Pancreas (tissue), 10 donors: Measurements from ENCODE around the gene LINC01488. TPM values are rescaled to one million over a fixed set of nuclear protein-coding genes. Genes with fewer than 3 reads are reported as not detected.

Experiments
- ATAC-seq, 4 donors: fragments of 200-7000 bp; cut with Tn5 transposase; one replicate each; pipeline versions ENCODE4 v1.8.0 to v1.9.1; 2020; ENCODE audit warnings: mild to moderate bottlenecking in 4 of 4, moderate library complexity in 4 of 4
- DNase-seq, 6 donors: peaks; one replicate each; pipeline ENCODE4 v3.0.0-alpha.2; 2020
- FAIRE-seq: peaks from 2 replicates; lab custom pipeline; 2012; peaks lifted over from hg19 to GRCh38; lab: Jason Lieb, UNC
- H3K27ac ChIP-seq, 4 donors: fragments of 200-600 bp; sonication (generic); 1 replicate in 3 of 4; 2 replicates in 1 of 4; pipeline versions ENCODE4 v1.5.0 to v1.8.0; 2020
- H3K27me3 ChIP-seq, 4 donors: fragments of 200-600 bp; one replicate each; pipeline ENCODE4 v1.8.0; 2021
- H3K36me3 ChIP-seq, 3 donors: fragments of 200-600 bp; sonication (generic) in 1 of 3; one replicate each; pipeline versions ENCODE4 v1.5.0 to v1.8.0; 2020 to 2021
- H3K4me1 ChIP-seq, 3 donors: fragments of 200-600 bp; one replicate each; pipeline ENCODE4 v1.8.0; 2021
- H3K4me3 ChIP-seq, 4 donors: fragments of 200-600 bp; sonication (generic) in 2 of 4; one replicate each; pipeline versions ENCODE4 v1.5.0 to v1.8.0; 2020 to 2021
- H3K9me3 ChIP-seq, 4 donors: fragments of 200-600 bp; one replicate each; pipeline ENCODE4 v1.8.0; 2021
- CTCF ChIP-seq, 4 donors: fragments of 200-600 bp; sonication (generic) in 3 of 4; IDR thresholded peaks; one replicate each; pipeline versions ENCODE4 v1.5.0 to v1.8.0; 2021; ENCODE audit warnings: antibody characterized with exemption in 4 of 4
- WGBS, 2 donors: extraction: QIAGEN DNeasy Blood & Tissue Kit; methylation state at CpG; one replicate each; pipeline ENCODE4 v1.1.7; 2013; 5-methylcytosine and 5-hydroxymethylcytosine counted together
- intact Hi-C, 3 donors: fragments of 100-400 bp; cut with DNase I; formaldehyde crosslinking; loops; one replicate each; pipeline versions ENCODE4 v1.11.1 to v1.14.2; 2022
- polyA plus RNA-seq, 2 donors: library from polyadenylated mRNA; stranded (reverse); fragments of 200-250 nt; gene quantifications; one replicate each; pipeline ENCODE4 v1.2.3, GENCODE V29; 2013
- total RNA-seq, 6 donors: library from RNA; stranded (reverse); fragmentation: NEBNext Ultra II Directional in 4 of 6; extraction: Animal tissue kit (Norgen Biotek cat#: 25700) in 4 of 6; gene quantifications; one replicate each; pipeline versions ENCODE4 v1.2.1 to v1.2.4, GENCODE V29; 2021 to 2023
- donor health status: healthy with polysubstance abuse.
- donor health status: DM: no; HTN: no; CAD: no; lungs with moderate emphysema.
- donor health status: DM: no; HTN: no; CAD: no.
- donor health status: control.
- donor health status: control.
- donor health status: Bipolar disorder and iron deficiency.
- donor health status: DM: yes; HTN: yes; CAD: no.
- donor health status: DM: no; HTN: no; CAD: no.
- donor health status: DM: no; HTN: no; CAD: no.
- donor health status: DM: yes; HTN: yes; CAD: no.

LINC01488 gene
- total and polyA plus RNA-seq, 8 donors, result not detected

GRCh38 chr11:69516526-69516925 is 35.1 kb downstream of the LINC01488 start:
- ATAC-seq (no peak), FAIRE-seq (no peak), DNase-seq (peak in 1 of 6 donors; percentile 13)
- Histone ChIP-seq H3K27me3 (no peaks in the 10 kb centered on the region), H3K36me3 (no peaks in the 10 kb centered on the region), H3K27ac (no peak overlapping the region), H3K4me1 (no peaks in the 10 kb centered on the region), H3K4me3 (no peak overlapping the region), H3K9me3 (no peaks in the 10 kb centered on the region)
- no peak for TF ChIP-seq CTCF (IDR thresholded peaks at IDR 0.05)
- intact Hi-C loops, result no loop called here
- 85 to 90% methylated on average over 3 of the region's 3 CpGs for WGBS, 2 donors

GRCh38 chr11:69518081-69518950 is 36.9 kb downstream of the LINC01488 start:
- DNase-seq (no peak), FAIRE-seq (no peak), ATAC-seq (no peak)
- no peaks in the 10 kb centered on the region for H3K4me1 ChIP-seq
- no peak overlapping the region for H3K27ac ChIP-seq
- 92 to 95% methylated on average over 5 of the region's 5 CpGs for WGBS, 2 donors
- TF ChIP-seq CTCF (IDR thresholded peaks at IDR 0.05), result no peak
- H3K9me3 ChIP-seq, result no peaks in the 10 kb centered on the region
- H3K27me3 ChIP-seq, result no peaks in the 10 kb centered on the region
- H3K4me3 ChIP-seq, result no peak overlapping the region
- intact Hi-C loops, result no loop called here
- H3K36me3 ChIP-seq, result no peaks in the 10 kb centered on the region

GRCh38 chr11:69520186-69520916 is 38.9 kb downstream of the LINC01488 start:
- H3K27ac ChIP-seq, result no peak overlapping the region
- no peak for ATAC-seq
- intact Hi-C loops, result no loop called here
- no peak for TF ChIP-seq CTCF (IDR thresholded peaks at IDR 0.05)
- FAIRE-seq, result no peak
- no peaks in the 10 kb centered on the region for H3K4me1 ChIP-seq
- peak in 1 of 6 donors; percentile 8 for DNase-seq
- 71 to 89% methylated on average over 1 of the region's 1 CpG for WGBS, 2 donors
- H3K9me3 ChIP-seq, result no peaks in the 10 kb centered on the region
- H3K36me3 ChIP-seq, result no peaks in the 10 kb centered on the region
- H3K27me3 ChIP-seq, result no peaks in the 10 kb centered on the region
- no peak overlapping the region for H3K4me3 ChIP-seq

GRCh38 chr11:69521457-69521856 is 40.0 kb downstream of the LINC01488 start:
- FAIRE-seq (no peak), ATAC-seq (no peak), DNase-seq (no peak)
- intact Hi-C loops, result no loop called here
- no peak overlapping the region for H3K4me3 ChIP-seq
- WGBS, 2 donors, result 80 to 86% methylated on average over 4 of the region's 4 CpGs
- H3K9me3 ChIP-seq, result no peaks in the 10 kb centered on the region
- no peaks in the 10 kb centered on the region for H3K27me3 ChIP-seq
- TF ChIP-seq CTCF (IDR thresholded peaks at IDR 0.05), result no peak
- no peak overlapping the region for H3K27ac ChIP-seq
- no peaks in the 10 kb centered on the region for H3K36me3 ChIP-seq
- no peaks in the 10 kb centered on the region for H3K4me1 ChIP-seq
